H1 (cell line): ENCODE data around the gene RARB. TPM values are rescaled to one million over a fixed set of nuclear protein-coding genes. Genes with fewer than 3 reads are reported as not detected.

ENCODE experiments used
- CTCF ChIA-PET: fragments of 300-600 bp; sonication (Branson Sonifier 250); formaldehyde crosslinking; loops from one replicate; lab custom pipeline; 2021; ENCODE audit not compliant: partially characterized antibody; lab: Charles Lee
- POLR2A ChIA-PET: fragments of 300-600 bp; sonication (Branson Sonifier 250); formaldehyde crosslinking; loops from one replicate; lab custom pipeline; 2021; ENCODE audit warnings: inconsistent platforms; ENCODE audit not compliant: partially characterized antibody; lab: Charles Lee
- DNase-seq, 2 experiments: peaks; one replicate each; pipeline versions ENCODE4 v3.0.0 to v3.0.0-alpha.2; 2010 to 2022; ENCODE audit warnings: low spot score in 2 of 2, low read depth in 1 of 2, mixed read lengths in 1 of 2
- FAIRE-seq: peaks from 2 replicates; lab custom pipeline; 2011; peaks lifted over from hg19 to GRCh38; lab: Jason Lieb, UNC
- H2AFZ ChIP-seq: 2 replicates; pipeline ENCODE4 v1.8.1; 2012; ENCODE audit warnings: low read length, inconsistent platforms
- H2AK5ac ChIP-seq: 2 replicates; pipeline ENCODE4 v1.6.1; 2013; ENCODE audit warnings: low read depth, low read length
- H2BK120ac ChIP-seq: replicated peaks from 2 replicates; pipeline ENCODE3; 2013; ENCODE audit warnings: low read depth, low read length, inconsistent platforms
- H2BK12ac ChIP-seq: 2 replicates; pipeline ENCODE4 v1.6.1; 2013; ENCODE audit warnings: low read depth, low read length
- H2BK15ac ChIP-seq: 2 replicates; pipeline ENCODE4 v1.6.1; 2013; ENCODE audit warnings: low read length
- H2BK20ac ChIP-seq: 2 replicates; pipeline ENCODE4 v1.6.1; 2013; ENCODE audit warnings: low read length
- H2BK5ac ChIP-seq: 2 replicates; pipeline ENCODE4 v1.6.1; 2013; ENCODE audit warnings: low read depth, low read length
- H3K14ac ChIP-seq: 2 replicates; pipeline ENCODE4 v1.6.1; 2013; ENCODE audit warnings: inconsistent platforms; ENCODE audit not compliant: insufficient read length
- H3K18ac ChIP-seq: 2 replicates; pipeline ENCODE4 v1.6.1; 2013; ENCODE audit warnings: low read length; ENCODE audit errors: extremely low read depth
- H3K23ac ChIP-seq: 2 replicates; pipeline ENCODE4 v1.6.1; 2013; ENCODE audit warnings: inconsistent platforms; ENCODE audit not compliant: insufficient read length
- H3K23me2 ChIP-seq: 2 replicates; pipeline ENCODE4 v1.6.1; 2013; ENCODE audit warnings: low read depth, low read length
- H3K27ac ChIP-seq: 2 replicates; pipeline ENCODE4 v1.6.1; 2011; ENCODE audit warnings: low read depth, low read length, inconsistent platforms
- H3K27me3 ChIP-seq, 4 experiments: replicated peaks in 1 of 4; 1 replicate in 1 of 4; 2 replicates in 3 of 4; pipeline versions ENCODE4 v1.6.1 to v1.8.1; 2011 to 2013; ENCODE audit warnings: low read length in 3 of 4, mild to moderate bottlenecking in 3 of 4, inconsistent platforms in 2 of 4, mixed read lengths in 2 of 4, moderate library complexity in 1 of 4; ENCODE audit not compliant: control insufficient read depth in 3 of 4, insufficient read depth in 3 of 4; ENCODE audit errors: extremely low read depth in 1 of 4
- H3K36me3 ChIP-seq, 4 experiments: 2 replicates each; pipeline versions ENCODE4 v1.6.1 to v1.8.1; 2011 to 2013; ENCODE audit warnings: mild to moderate bottlenecking in 4 of 4, low read length in 3 of 4, moderate library complexity in 2 of 4, control low read depth in 1 of 4, inconsistent platforms in 1 of 4; ENCODE audit not compliant: insufficient read depth in 4 of 4, control insufficient read depth in 2 of 4
- H3K4ac ChIP-seq: replicated peaks from 2 replicates; pipeline ENCODE3; 2013; ENCODE audit warnings: low read length, low read depth, mixed read lengths, inconsistent platforms; ENCODE audit not compliant: insufficient read length
- H3K4me1 ChIP-seq, 4 experiments: replicated peaks in 1 of 4; 1 replicate in 1 of 4; 2 replicates in 3 of 4; pipeline versions ENCODE4 v1.6.1 to v1.8.1; 2011 to 2013; ENCODE audit warnings: low read length in 3 of 4, inconsistent platforms in 2 of 4, mixed read lengths in 1 of 4; ENCODE audit not compliant: insufficient read depth in 4 of 4, control insufficient read depth in 3 of 4
- H3K4me2 ChIP-seq, 2 experiments: 2 replicates each; pipeline versions ENCODE4 v1.6.1 to v1.8.1; 2011 to 2013; ENCODE audit warnings: low read depth in 2 of 2, low read length in 2 of 2, control low read depth in 1 of 2, inconsistent platforms in 1 of 2, mild to moderate bottlenecking in 1 of 2; ENCODE audit not compliant: insufficient read depth in 1 of 2
- H3K4me3 ChIP-seq, 4 experiments: fragments of 200-600, 300-600 bp in 1 of 4; sonication (generic), shearing (Covaris generic), sonication (Bioruptor Twin) in 1 of 4; 2 replicates each; pipeline versions ENCODE4 v1.5.1 to v1.8.1; 2011 to 2016; ENCODE audit warnings: low read length in 4 of 4, low read depth in 3 of 4, control low read depth in 2 of 4, inconsistent platforms in 2 of 4, mild to moderate bottlenecking in 2 of 4, mixed read lengths in 1 of 4, moderate library complexity in 1 of 4; ENCODE audit not compliant: insufficient read depth in 2 of 4; ENCODE audit errors: extremely low read depth in 1 of 4
- H3K56ac ChIP-seq: replicated peaks from 2 replicates; pipeline ENCODE3; 2013; ENCODE audit warnings: low read depth, mild to moderate bottlenecking, mixed read lengths, low read length, inconsistent platforms; ENCODE audit not compliant: insufficient read length
- H3K79me1 ChIP-seq: 2 replicates; pipeline ENCODE4 v1.6.1; 2013; ENCODE audit warnings: low read depth, low read length, control low read depth
- H3K79me2 ChIP-seq, 2 experiments: 2 replicates each; pipeline versions ENCODE4 v1.6.1 to v1.8.1; 2012 to 2013; ENCODE audit warnings: low read length in 2 of 2, mild to moderate bottlenecking in 2 of 2, inconsistent platforms in 1 of 2; ENCODE audit not compliant: insufficient read depth in 2 of 2, control insufficient read depth in 1 of 2
- H3K9ac ChIP-seq, 4 experiments: replicated peaks in 1 of 4; 1 replicate in 1 of 4; 2 replicates in 3 of 4; pipeline versions ENCODE4 v1.6.1 to v1.8.1; 2011 to 2013; ENCODE audit warnings: low read depth in 3 of 4, low read length in 3 of 4, control low read depth in 2 of 4, mild to moderate bottlenecking in 2 of 4, moderate library complexity in 2 of 4, inconsistent platforms in 1 of 4; ENCODE audit errors: extremely low read depth in 1 of 4
- H3K9me3 ChIP-seq, 2 experiments: 2 replicates each; pipeline versions ENCODE4 v1.6.1 to v1.8.1; 2012 to 2013; ENCODE audit warnings: mild to moderate bottlenecking in 2 of 2, moderate library complexity in 2 of 2, control low read depth in 1 of 2, inconsistent platforms in 1 of 2, low read depth in 1 of 2, low read length in 1 of 2, mixed read lengths in 1 of 2; ENCODE audit not compliant: insufficient read depth in 2 of 2
- H4K20me1 ChIP-seq, 2 experiments: replicated peaks in 1 of 2; 2 replicates each; pipeline versions ENCODE3 to v1.8.1; 2011 to 2013; ENCODE audit warnings: inconsistent platforms in 2 of 2, low read length in 2 of 2, mild to moderate bottlenecking in 1 of 2; ENCODE audit not compliant: insufficient read depth in 2 of 2, control insufficient read depth in 1 of 2
- H4K5ac ChIP-seq: 2 replicates; pipeline ENCODE4 v1.6.1; 2013; ENCODE audit warnings: low read length, low read depth, mixed read lengths, inconsistent platforms; ENCODE audit not compliant: insufficient read length
- H4K8ac ChIP-seq: 2 replicates; pipeline ENCODE4 v1.8.0; 2013; ENCODE audit warnings: mild to moderate bottlenecking, moderate library complexity, low read length, inconsistent platforms; ENCODE audit not compliant: insufficient read depth; ENCODE audit errors: extremely low read depth
- H4K91ac ChIP-seq: replicated peaks from 2 replicates; pipeline ENCODE3; 2013; ENCODE audit warnings: low read length, mixed read lengths, inconsistent platforms; ENCODE audit not compliant: insufficient read length
- SIRT6 ChIP-seq: IDR thresholded peaks from one replicate; pipeline ENCODE4 v1.7.1; 2012; ENCODE audit warnings: low read length, inconsistent platforms
- WGBS, 2 experiments: shearing (Covaris generic) in 1 of 2; methylation state at CpG; one replicate each; pipeline versions ENCODE4 v1.1.6 to v1.1.7; 2013 to 2015; ENCODE audit warnings: low lambda C conversion rate in 2 of 2, mixed read lengths in 2 of 2, inconsistent platforms in 1 of 2, low coverage in 1 of 2, missing lambda C conversion rate in 1 of 2; ENCODE audit not compliant: insufficient replicate concordance in 2 of 2, insufficient coverage in 1 of 2, insufficient read length in 1 of 2; ENCODE audit errors: extremely low coverage in 1 of 2, missing lambda C conversion rate in 1 of 2; 5-methylcytosine and 5-hydroxymethylcytosine counted together
- polyA plus RNA-seq, 7 experiments: library from polyadenylated mRNA; depleted of rRNA in 3 of 7; stranded (reverse) in 5 of 7; unstranded in 2 of 7; fragments of >200 nt in 5 of 7; fragments of 200-250 nt in 2 of 7; gene quantifications; 1 replicate in 5 of 7; 2 replicates in 1 of 7; 4 replicates in 1 of 7; pipeline versions ENCODE4 v1.2.1 to v1.2.3, GENCODE V29; 2011 to 2013; ENCODE audit warnings: missing spikeins in 2 of 7, mixed read lengths in 2 of 7
- total RNA-seq: library from RNA; stranded (reverse); fragmentation: NEBNext Ultra II Directional; extraction: Animal tissue kit (Norgen Biotek cat#: 25700); gene quantifications from 2 replicates; pipeline ENCODE4 v1.2.1, GENCODE V29; 2021

Gene RARB
- total and polyA plus RNA-seq, 2 of the 8 experiments (the other 6 are each of a cell fraction or from before 2014, with no cell fraction given): 0.15 to 0.22 TPM

DNA sequence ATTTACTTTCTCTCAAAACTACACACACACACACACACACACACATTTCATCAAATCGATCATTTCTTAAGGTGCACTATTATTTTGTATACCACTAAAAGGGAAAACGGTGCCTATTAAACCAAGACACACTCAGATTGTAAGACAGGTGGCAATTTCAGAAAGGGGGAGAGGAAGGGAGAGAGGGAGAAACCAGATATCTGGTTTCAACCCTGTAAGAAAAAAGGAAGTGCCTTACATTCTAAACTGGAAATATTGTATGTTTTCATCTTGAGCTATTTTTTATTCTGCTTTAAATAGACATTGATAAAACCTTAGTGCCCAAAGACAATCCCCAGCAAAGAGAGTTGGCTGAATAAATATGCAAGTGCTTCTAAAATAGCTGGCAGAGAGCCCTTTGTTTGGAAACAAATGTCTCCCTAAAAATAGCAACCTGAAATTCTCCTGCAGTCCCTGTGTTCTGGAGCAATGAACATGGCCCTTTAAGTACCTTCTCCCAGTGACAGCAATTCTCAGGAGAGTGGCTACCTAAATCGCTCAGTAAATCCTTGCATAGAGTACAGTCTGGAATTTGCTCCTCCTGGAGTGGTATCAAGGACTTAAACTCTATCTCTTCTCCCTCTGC, 85.7 kb downstream of the RARB start:
- Histone ChIP-seq H2BK5ac (no peak overlapping the region), H2BK120ac (no peak overlapping the region), H2AFZ (no peak overlapping the region), H3K27me3 (no peaks in the 10 kb centered on the region), H4K8ac (no peak overlapping the region), H3K4ac (no peak overlapping the region), H4K20me1 (no peaks in the 10 kb centered on the region), H2BK20ac (no peak overlapping the region), H3K4me2 (no peak overlapping the region), H4K5ac (no peak overlapping the region), H3K36me3 (no peaks in the 10 kb centered on the region), H3K18ac (no peak overlapping the region), H2BK15ac (no peak overlapping the region), H3K27ac (no peak overlapping the region), H3K9me3 (no peaks in the 10 kb centered on the region), H3K4me1 (peaks cover 0 to 4% (median 2%) of the 10 kb centered on the region in 4 experiments; a peak in 2 of 7 replicates), H3K56ac (no peak overlapping the region), H3K4me3 (no peak overlapping the region), H3K23me2 (no peaks in the 10 kb centered on the region), H3K14ac (no peak overlapping the region), H2AK5ac (no peak overlapping the region), H2BK12ac (no peak overlapping the region), H3K9ac (no peak overlapping the region), H4K91ac (no peak overlapping the region), H3K79me2 (no peaks in the 10 kb centered on the region), H3K79me1 (no peaks in the 10 kb centered on the region), H3K23ac (no peak overlapping the region)
- FAIRE-seq: no peak
- DNase-seq: no peak
- POLR2A ChIA-PET: no interaction called here
- TF ChIP-seq SIRT6: no peak
- 81 to 100% methylated on average over 1 to 3 of the region's 3 CpGs for WGBS, 2 experiments
- CTCF ChIA-PET: no interaction called here
